CD4-positive, alpha-beta memory T cell (primary cell): Measurements from ENCODE around the gene KIF2A. TPM values are rescaled to one million over a fixed set of nuclear protein-coding genes. Genes with fewer than 3 reads are reported as not detected.

Experiments
- CTCF ChIA-PET: fragments of 350-600 bp; sonication (Branson Sonifier 250); formaldehyde crosslinking; loops from one replicate; lab custom pipeline; 2021; ENCODE audit warnings: inconsistent platforms; ENCODE audit not compliant: partially characterized antibody; lab: Charles Lee
- POLR2A ChIA-PET: fragments of 350-600 bp; sonication (Branson Sonifier 250); formaldehyde crosslinking; loops from one replicate; lab custom pipeline; 2021; ENCODE audit not compliant: partially characterized antibody; lab: Charles Lee
- DNase-seq, 5 donors: peaks; one replicate each; pipeline versions ENCODE4 v3.0.0 to v3.0.0-alpha.2; 2020 to 2022; ENCODE audit warnings: mixed read lengths in 1 of 5
- H3K27ac ChIP-seq: one replicate; pipeline ENCODE4 v1.7.0; 2013; ENCODE audit warnings: low read depth, low read length
- H3K27me3 ChIP-seq: 2 replicates; pipeline ENCODE4 v1.7.0; 2013; ENCODE audit warnings: mild to moderate bottlenecking, low read length, moderate library complexity; ENCODE audit not compliant: insufficient read depth
- H3K36me3 ChIP-seq: 2 replicates; pipeline ENCODE4 v1.7.0; 2013; ENCODE audit warnings: mild to moderate bottlenecking, low read length, moderate library complexity; ENCODE audit not compliant: insufficient read depth
- H3K4me1 ChIP-seq: 2 replicates; pipeline ENCODE4 v1.7.0; 2013; ENCODE audit warnings: mild to moderate bottlenecking, low read length, moderate library complexity; ENCODE audit not compliant: insufficient read depth
- H3K4me3 ChIP-seq, 2 donors: one replicate each; pipeline ENCODE4 v1.7.0; 2013; ENCODE audit warnings: low read length in 2 of 2, mild to moderate bottlenecking in 1 of 2
- H3K9me3 ChIP-seq, 2 donors: one replicate each; pipeline ENCODE4 v1.7.0; 2013; ENCODE audit warnings: low read length in 2 of 2, control low read depth in 1 of 2; ENCODE audit not compliant: control insufficient read depth in 1 of 2
- H3K27ac Mint-ChIP-seq, 7 donors: one replicate each; pipeline ENCODE4 v1.8.0; 2020 to 2021; ENCODE audit warnings: mixed read lengths in 7 of 7, mild to moderate bottlenecking in 6 of 7, inconsistent platforms in 3 of 7, moderate library complexity in 3 of 7
- H3K27me3 Mint-ChIP-seq, 2 donors: one replicate each; pipeline ENCODE4 v1.8.0; 2020 to 2021; ENCODE audit warnings: mixed read lengths in 2 of 2
- H3K36me3 Mint-ChIP-seq, 2 donors: one replicate each; pipeline ENCODE4 v1.8.0; 2020 to 2021; ENCODE audit warnings: mixed read lengths in 2 of 2, inconsistent platforms in 1 of 2, mild to moderate bottlenecking in 1 of 2
- H3K4me1 Mint-ChIP-seq, 4 donors: one replicate each; pipeline ENCODE4 v1.8.0; 2020 to 2021; ENCODE audit warnings: mixed read lengths in 4 of 4, mild to moderate bottlenecking in 1 of 4
- H3K4me3 Mint-ChIP-seq, 8 donors: one replicate each; pipeline ENCODE4 v1.8.0; 2020 to 2021; ENCODE audit warnings: mixed read lengths in 8 of 8, mild to moderate bottlenecking in 7 of 8, moderate library complexity in 6 of 8, inconsistent platforms in 3 of 8
- H3K9me3 Mint-ChIP-seq, 8 donors: one replicate each; pipeline ENCODE4 v1.8.0; 2020 to 2021; ENCODE audit warnings: mixed read lengths in 8 of 8, mild to moderate bottlenecking in 5 of 8, inconsistent platforms in 3 of 8, moderate library complexity in 1 of 8
- intact Hi-C: fragments of 100-400 bp; cut with micrococcal nuclease; formaldehyde crosslinking; loops from one replicate; pipeline ENCODE4 v1.15.1; 2023
- polyA plus RNA-seq, 2 donors: library from polyadenylated mRNA; unstranded; fragments of 300-500 nt; fragmentation: Illumina TruSeq; gene quantifications; one replicate each; pipeline ENCODE4 v1.2.3, GENCODE V29; 2021
- total RNA-seq, 2 experiments: library from RNA; stranded (reverse); gene quantifications; one replicate each; pipeline ENCODE4 v1.2.3, GENCODE V29; 2021

KIF2A gene
- total and polyA plus RNA-seq, 4 experiments from 2014 or later = 133 to 158 (median 154) TPM

DNA sequence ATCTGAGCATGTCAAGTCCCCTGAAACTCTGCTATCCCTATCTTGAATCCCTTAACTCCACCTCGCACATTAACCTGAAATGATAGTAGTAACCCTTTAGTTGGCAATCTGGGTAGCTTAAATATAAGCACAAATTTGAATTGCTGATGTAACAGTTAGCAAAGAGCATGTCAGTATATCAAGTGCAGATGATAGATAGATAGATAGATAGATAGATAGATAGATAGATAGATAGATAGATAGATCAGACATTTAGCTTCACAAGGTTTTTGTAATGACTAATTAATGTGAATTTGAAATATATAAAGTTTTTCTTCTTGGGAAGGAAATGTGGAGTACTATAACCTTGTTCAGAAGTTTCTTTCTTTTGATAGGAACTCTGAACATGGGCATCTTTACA is 30.4 kb upstream of the KIF2A start:
- H3K27ac Mint-ChIP-seq = no peak overlapping the region
- peaks cover 5% of the 10 kb centered on the region for H3K4me1 ChIP-seq
- H3K27ac ChIP-seq = no peak overlapping the region
- intact Hi-C loops = no loop called here
- peaks cover 0 to 2% of the 10 kb centered on the region in 2 donors for H3K27me3 Mint-ChIP-seq
- no peak overlapping the region for H3K4me3 ChIP-seq
- H3K36me3 Mint-ChIP-seq = no peaks in the 10 kb centered on the region
- no peak for DNase-seq
- H3K4me3 Mint-ChIP-seq = no peak overlapping the region
- H3K9me3 ChIP-seq = no peaks in the 10 kb centered on the region
- peaks cover 0 to 7% (median 1%) of the 10 kb centered on the region in 4 donors for H3K4me1 Mint-ChIP-seq
- CTCF ChIA-PET = interaction anchor here (1.0 kb wide), 1 partner anchor 15 kb away, joined by 3 read pairs; no protein-coding TSS in a partner anchor
- no peaks in the 10 kb centered on the region for H3K36me3 ChIP-seq
- no peaks in the 10 kb centered on the region for H3K9me3 Mint-ChIP-seq
- POLR2A ChIA-PET = no interaction called here
- H3K27me3 ChIP-seq = no peaks in the 10 kb centered on the region

DNA sequence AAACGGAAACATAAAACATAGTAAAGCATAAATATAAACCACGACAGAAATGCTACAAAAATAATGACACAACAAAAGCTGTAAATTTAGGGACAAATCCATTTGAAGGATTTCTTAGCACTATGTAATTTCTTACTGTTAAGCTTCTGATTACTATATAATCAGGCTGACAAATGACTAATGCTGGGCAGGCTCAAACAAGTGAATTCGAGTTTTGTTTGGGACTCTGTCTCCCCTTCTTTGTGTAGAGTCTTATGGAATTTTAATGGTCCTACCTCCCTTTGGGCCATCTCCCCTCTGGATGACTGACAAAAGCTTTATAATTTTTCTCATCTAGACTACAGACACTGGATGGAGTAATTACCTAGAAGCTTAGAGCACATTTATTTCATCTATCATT is 24.6 kb upstream of the KIF2A start:
- Mint-ChIP-seq H3K27ac (no peak overlapping the region), H3K4me3 (no peak overlapping the region), H3K36me3 (no peaks in the 10 kb centered on the region), H3K4me1 (peaks cover 14 to 26% (median 17%) of the 10 kb centered on the region in 4 donors), H3K9me3 (peaks cover 0 to 4% (median 0%) of the 10 kb centered on the region in 8 donors), H3K27me3 (peaks cover 0 to 2% of the 10 kb centered on the region in 2 donors)
- DNase-seq = no peak
- POLR2A ChIA-PET = interaction anchor here (0.9 kb wide), 1 partner anchor 24 kb away, joined by 4 read pairs; the partner anchor contains the start of gene KIF2A
- no peaks in the 10 kb centered on the region for H3K27me3 ChIP-seq
- peaks cover 21% of the 10 kb centered on the region for H3K4me1 ChIP-seq
- no peaks in the 10 kb centered on the region for H3K9me3 ChIP-seq
- CTCF ChIA-PET = no interaction called here
- no peak overlapping the region for H3K4me3 ChIP-seq
- intact Hi-C loops = no loop called here
- no peak overlapping the region for H3K27ac ChIP-seq
- H3K36me3 ChIP-seq = no peaks in the 10 kb centered on the region

DNA sequence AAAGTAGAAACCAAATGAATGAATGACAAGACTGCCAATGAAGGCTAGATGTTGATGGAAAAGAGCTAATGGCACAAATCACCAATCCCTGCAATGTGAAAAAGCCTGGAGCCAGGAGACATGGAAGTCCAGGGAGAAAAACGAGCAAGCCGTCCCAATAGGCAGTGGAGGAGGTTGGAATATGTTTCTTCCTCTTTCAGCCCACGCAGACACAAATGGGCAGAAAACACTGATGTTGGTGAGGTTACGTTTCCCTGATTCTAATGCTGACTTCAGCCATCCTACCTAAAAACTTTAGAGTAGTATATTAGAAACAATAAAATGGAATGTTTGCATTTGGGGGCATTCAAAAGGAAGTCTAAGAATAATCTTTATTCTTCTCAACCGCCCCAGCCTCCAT is 23.9 kb upstream of the KIF2A start:
- ChIA-PET CTCF (interaction anchor here (1.0 kb wide), 1 partner anchor 26 kb away, joined by 3 read pairs; no protein-coding TSS in a partner anchor), POLR2A (interaction anchor here (0.9 kb wide), 1 partner anchor 24 kb away, joined by 4 read pairs; the partner anchor contains the start of gene KIF2A)
- no peaks in the 10 kb centered on the region for H3K9me3 ChIP-seq
- no peak overlapping the region for H3K27ac ChIP-seq
- intact Hi-C loops = no loop called here
- H3K4me3 ChIP-seq = no peak overlapping the region
- Mint-ChIP-seq H3K4me1 (peaks cover 18 to 32% (median 22%) of the 10 kb centered on the region in 4 donors), H3K27me3 (peaks cover 0 to 2% of the 10 kb centered on the region in 2 donors), H3K9me3 (peaks cover 0 to 4% (median 0%) of the 10 kb centered on the region in 8 donors), H3K4me3 (no peak overlapping the region), H3K36me3 (no peaks in the 10 kb centered on the region), H3K27ac (no peak overlapping the region)
- no peak for DNase-seq
- H3K27me3 ChIP-seq = no peaks in the 10 kb centered on the region
- H3K36me3 ChIP-seq = no peaks in the 10 kb centered on the region
- H3K4me1 ChIP-seq = peaks cover 25% of the 10 kb centered on the region

DNA sequence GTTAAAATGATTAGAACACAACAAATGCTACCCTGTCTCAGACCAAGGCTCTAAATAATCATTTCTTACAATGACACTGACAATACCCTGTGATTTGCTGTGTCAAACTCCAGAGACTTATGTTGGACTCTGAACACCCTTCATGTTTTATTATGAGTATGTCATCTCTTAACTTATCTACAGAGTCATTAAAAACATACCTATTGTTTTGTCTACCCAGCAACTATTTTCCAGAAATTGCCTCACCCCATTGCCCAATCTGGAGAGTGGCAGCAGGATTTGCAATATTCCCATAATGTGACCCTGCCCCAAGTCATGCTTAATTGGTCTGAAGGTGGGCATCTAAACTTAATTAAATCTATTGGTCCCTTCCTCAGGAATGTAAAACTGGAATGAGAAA is 23.0 kb upstream of the KIF2A start:
- Histone ChIP-seq H3K27me3 (no peaks in the 10 kb centered on the region), H3K9me3 (no peaks in the 10 kb centered on the region), H3K4me3 (no peak overlapping the region), H3K27ac (no peak overlapping the region), H3K4me1 (peaks cover 30% of the 10 kb centered on the region), H3K36me3 (no peaks in the 10 kb centered on the region)
- CTCF ChIA-PET = interaction anchor here (0.8 to 1.0 kb wide), 2 partner anchors 25 to 36 kb away, joined by 3 read pairs; no protein-coding TSS in a partner anchor
- H3K9me3 Mint-ChIP-seq = peaks cover 0 to 4% (median 0%) of the 10 kb centered on the region in 8 donors
- DNase-seq = no peak
- H3K27me3 Mint-ChIP-seq = peaks cover 0 to 2% of the 10 kb centered on the region in 2 donors
- POLR2A ChIA-PET = interaction anchor here (0.8 to 1.0 kb wide), 2 partner anchors 11 to 21 kb away, joined by 3 read pairs; no protein-coding TSS in a partner anchor
- H3K36me3 Mint-ChIP-seq = no peaks in the 10 kb centered on the region
- H3K4me1 Mint-ChIP-seq = peaks cover 23 to 42% (median 29%) of the 10 kb centered on the region in 4 donors
- no peak overlapping the region for H3K27ac Mint-ChIP-seq
- intact Hi-C loops = no loop called here
- H3K4me3 Mint-ChIP-seq = no peak overlapping the region

DNA sequence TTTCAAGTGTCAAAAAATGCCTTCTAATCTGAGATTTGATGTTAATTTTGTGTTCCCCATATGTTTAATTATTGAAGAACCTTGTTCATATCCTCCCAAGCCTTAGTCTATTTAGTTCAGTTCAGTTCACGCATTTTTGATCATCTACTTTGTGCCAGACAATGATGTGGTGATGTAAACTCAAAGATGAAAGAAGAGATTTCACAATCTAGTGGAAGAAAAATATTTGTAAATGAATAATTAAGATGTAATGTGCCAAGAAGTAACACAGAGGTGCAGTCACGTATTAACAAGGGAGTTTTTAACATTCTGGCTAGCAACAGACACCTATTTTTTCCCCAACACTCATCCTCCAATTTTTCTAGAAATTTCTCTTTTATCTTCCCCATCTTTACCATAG is 22.1 kb upstream of the KIF2A start:
- DNase-seq = no peak
- Mint-ChIP-seq H3K36me3 (no peaks in the 10 kb centered on the region), H3K9me3 (peaks cover 0 to 4% (median 0%) of the 10 kb centered on the region in 8 donors), H3K4me3 (no peak overlapping the region), H3K27ac (no peak overlapping the region), H3K4me1 (peaks cover 25 to 49% (median 35%) of the 10 kb centered on the region in 4 donors), H3K27me3 (peaks cover 0 to 1% of the 10 kb centered on the region in 2 donors)
- Histone ChIP-seq H3K36me3 (no peaks in the 10 kb centered on the region), H3K9me3 (no peaks in the 10 kb centered on the region), H3K4me1 (peaks cover 38% of the 10 kb centered on the region), H3K4me3 (no peak overlapping the region), H3K27me3 (no peaks in the 10 kb centered on the region), H3K27ac (no peak overlapping the region)
- POLR2A ChIA-PET = interaction anchor here (0.8 to 1.0 kb wide), 2 partner anchors 12 to 20 kb away, joined by 3 read pairs; no protein-coding TSS in a partner anchor
- CTCF ChIA-PET = interaction anchor here (0.8 to 1.4 kb wide), 2 partner anchors 37 to 50 kb away, joined by 3 read pairs; no protein-coding TSS in a partner anchor
- intact Hi-C loops = no loop called here

DNA sequence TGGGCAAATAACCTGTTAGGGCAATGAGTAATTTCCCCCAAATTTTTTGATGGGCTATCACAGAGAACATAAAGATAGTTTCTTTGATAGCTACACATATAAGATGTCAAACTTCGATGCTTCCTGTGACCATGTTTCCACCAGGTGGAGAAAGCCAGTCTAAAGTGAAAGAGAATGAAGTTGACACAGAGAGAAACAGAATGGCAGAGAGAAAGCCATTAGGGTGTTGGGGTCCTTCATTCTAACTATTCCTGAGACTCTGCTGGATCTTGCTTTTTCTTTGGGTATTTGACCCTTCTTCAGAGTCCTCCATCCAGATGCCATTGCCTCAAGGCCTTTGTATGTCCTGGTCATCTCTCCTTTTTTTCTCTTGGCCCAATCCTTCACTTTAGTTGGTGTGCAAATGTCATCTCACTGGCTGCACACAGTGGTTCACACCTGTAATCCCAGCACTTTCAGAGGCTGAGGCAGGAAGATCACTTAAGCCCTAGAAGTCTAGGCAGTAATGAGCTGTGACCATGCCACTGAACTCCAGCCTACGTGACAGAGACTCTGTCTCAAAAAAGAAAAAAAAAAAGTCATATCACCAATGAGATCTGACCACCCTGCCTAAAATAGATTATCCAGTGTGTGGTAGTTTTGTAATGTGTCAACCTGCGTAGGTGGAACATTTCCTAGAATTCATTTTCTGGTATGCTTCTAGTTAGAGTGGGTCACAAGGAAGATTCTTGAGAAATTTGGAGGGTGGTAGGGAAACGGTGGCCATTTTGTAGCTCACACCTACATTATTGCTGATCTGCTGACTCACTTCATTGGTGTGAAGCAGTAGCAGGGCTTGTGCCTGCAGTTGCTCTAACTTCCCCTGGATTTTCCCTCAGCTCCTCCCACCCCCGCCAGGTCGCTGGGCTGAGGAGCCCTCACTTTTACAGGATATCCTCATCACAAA is 20.8 kb upstream of the KIF2A start:
- H3K9me3 Mint-ChIP-seq = peaks cover 0 to 4% (median 0%) of the 10 kb centered on the region in 8 donors
- H3K36me3 Mint-ChIP-seq = no peaks in the 10 kb centered on the region
- H3K4me3 ChIP-seq = no peak overlapping the region

More for the DNA sequence above, 20.8 kb upstream of the KIF2A start:
- H3K27me3 Mint-ChIP-seq = no peaks in the 10 kb centered on the region
- H3K27ac ChIP-seq = no peak overlapping the region
- H3K4me1 ChIP-seq = peaks cover 40% of the 10 kb centered on the region
- peaks cover 27 to 59% (median 41%) of the 10 kb centered on the region in 4 donors for H3K4me1 Mint-ChIP-seq
- H3K27ac Mint-ChIP-seq = peak overlapping the region; percentile 18 to 86 (median 42)
- intact Hi-C loops = no loop called here
- no peak for DNase-seq
- ChIA-PET CTCF (interaction anchor here (0.8 to 2.0 kb wide), 8 partner anchors 40 to 119 kb away, joined by 3 to 9 read pairs (median 4); partner anchors contain the start of gene DIMT1), POLR2A (interaction anchor here (0.8 to 0.9 kb wide), 3 partner anchors 11 to 21 kb away, joined by 3 to 5 read pairs (median 3); partner anchors contain the start of gene KIF2A)
- no peaks in the 10 kb centered on the region for H3K27me3 ChIP-seq
- peak overlapping the region in 7 of 8 donors; percentile 5 to 57 (median 44) for H3K4me3 Mint-ChIP-seq
- no peaks in the 10 kb centered on the region for H3K9me3 ChIP-seq
- no peaks in the 10 kb centered on the region for H3K36me3 ChIP-seq
